ENCODE results near the gene KCNG1.

Gene KCNG1

GRCh38 chr20:51036827-51037531 lies 14.1 kb upstream of the KCNG1 start:
- in situ Hi-C loops (cut with HindIII; ENCODE audit: low sequenced_read_pairs) = no loop called here

DNA sequence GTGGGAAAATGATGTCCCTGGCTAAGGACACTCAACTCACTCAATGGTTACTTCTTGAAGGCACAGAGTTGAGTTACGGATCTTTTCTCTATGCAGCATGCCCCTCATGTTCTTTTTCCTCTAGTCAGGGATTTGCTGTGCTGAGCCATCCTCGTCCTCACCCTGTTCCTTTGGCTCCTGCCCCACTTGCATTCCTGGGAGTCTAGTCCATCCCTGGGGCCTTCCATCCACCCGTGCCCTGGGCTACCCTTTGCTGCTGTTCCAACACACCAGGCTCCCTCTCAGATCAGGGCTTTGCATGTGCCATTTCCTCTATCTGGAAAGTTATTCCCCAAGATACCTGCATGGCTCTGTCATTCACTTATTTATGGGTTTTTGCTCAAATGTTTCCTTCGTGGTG lies 13.3 kb upstream of the KCNG1 start:
- in situ Hi-C loops (cut with HindIII; ENCODE audit: low sequenced_read_pairs) = no loop called here

GRCh38 chr20:51034988-51035656 lies 12.2 kb upstream of the KCNG1 start:
- in situ Hi-C loops (cut with HindIII; ENCODE audit: low sequenced_read_pairs) = no loop called here

DNA sequence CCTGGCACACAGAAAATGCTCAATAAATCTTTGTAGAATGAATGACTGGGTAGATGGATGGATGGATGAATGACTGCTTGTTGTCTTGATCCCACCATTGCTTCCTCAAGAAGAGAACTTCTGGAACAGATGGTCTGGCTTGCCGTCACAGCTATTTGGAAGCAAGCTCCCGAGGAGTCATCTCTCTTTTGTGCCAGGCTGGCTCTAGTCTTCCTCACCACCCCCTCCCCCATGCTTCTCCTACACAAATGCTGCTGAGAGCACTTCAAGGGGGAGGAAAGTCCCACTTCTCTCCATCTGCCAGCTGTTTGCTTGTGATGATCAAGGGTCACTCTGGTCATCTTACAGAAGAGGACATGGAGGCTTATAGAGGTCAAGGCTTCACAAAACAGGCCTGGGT lies 11.6 kb upstream of the KCNG1 start:
- in situ Hi-C loops (cut with HindIII; ENCODE audit: low sequenced_read_pairs) = no loop called here

DNA sequence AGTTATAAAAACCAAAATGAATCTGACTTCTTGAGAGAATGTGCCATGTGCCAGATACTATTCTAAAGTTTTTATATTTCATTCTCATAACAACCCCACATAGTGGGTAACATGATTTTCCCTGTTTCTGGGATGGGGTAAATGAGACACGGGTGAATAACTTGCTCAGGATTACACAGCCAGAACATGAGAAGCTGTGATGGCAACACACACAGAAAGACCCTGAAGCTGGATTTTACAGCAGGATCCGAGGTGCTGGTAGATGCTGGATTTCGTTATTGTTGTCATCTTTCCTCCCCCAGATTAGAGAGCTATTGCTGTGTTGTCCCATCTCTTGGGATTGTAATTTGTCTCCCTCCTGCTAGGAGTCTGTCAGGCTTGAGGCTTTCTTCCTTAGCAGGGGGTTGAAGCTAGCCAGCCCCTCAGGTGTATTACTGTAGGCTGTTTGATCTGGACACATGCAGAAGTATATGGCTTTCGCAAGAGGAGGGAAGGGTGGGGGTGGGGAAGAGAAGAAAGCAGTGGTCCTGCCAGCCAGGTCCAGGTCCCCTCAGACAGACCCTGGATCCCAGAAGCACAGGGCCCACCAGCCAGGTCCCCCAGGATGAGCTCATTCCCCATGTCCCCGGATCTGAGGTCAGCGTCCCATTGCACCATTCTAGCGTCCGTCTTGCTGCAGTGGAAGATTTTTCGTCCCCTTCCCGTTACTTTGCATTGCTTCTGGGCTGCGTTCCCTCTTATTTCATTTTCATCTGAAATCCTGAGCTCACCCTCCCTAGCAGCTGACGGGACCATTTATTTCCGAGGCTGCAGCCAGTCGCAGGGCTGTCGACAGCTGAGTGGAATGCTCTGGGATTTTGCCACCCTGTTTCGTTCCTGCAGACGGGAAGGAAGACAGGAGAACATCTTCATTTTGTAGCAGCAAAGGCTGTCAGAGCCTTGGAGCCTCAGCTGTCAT lies 7.3 kb upstream of the KCNG1 start:
- in situ Hi-C loops (cut with HindIII; ENCODE audit: low sequenced_read_pairs) = loop anchor here (5.0 kb wide), 1 partner anchor 52 kb away; no protein-coding TSS in a partner anchor

DNA sequence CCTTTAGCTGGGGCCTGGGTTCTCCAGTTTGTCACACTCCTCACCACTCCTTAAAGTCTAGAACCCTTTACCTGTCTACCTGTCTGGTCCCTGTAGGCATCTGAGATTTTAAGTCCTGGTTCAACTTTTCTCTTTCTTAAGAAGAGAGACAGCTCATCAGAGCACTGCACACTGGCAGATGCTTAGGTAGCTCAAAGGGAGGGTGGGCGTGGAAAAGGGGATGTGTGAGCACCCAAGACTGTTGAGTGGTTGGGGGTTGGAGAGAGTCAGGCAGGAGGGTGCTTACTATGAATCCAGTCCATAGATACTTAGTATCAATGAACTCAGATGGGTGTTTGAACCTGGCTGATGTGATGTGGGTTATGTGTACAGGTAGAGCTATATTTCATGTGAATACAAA lies 6.6 kb upstream of the KCNG1 start:
- in situ Hi-C loops (cut with HindIII; ENCODE audit: low sequenced_read_pairs) = loop anchor here (5.0 kb wide), 1 partner anchor 53 kb away; no protein-coding TSS in a partner anchor

GRCh38 chr20:51028616-51029212 lies 5.8 kb upstream of the KCNG1 start:
- in situ Hi-C loops (cut with HindIII; ENCODE audit: low sequenced_read_pairs) = loop anchor here (5.0 kb wide), 1 partner anchor 54 kb away; no protein-coding TSS in a partner anchor

GRCh38 chr20:51027035-51027795 lies 4.3 kb upstream of the KCNG1 start:
- in situ Hi-C loops (cut with HindIII; ENCODE audit: low sequenced_read_pairs) = loop anchor here (5.0 kb wide), 1 partner anchor 55 kb away; no protein-coding TSS in a partner anchor

DNA sequence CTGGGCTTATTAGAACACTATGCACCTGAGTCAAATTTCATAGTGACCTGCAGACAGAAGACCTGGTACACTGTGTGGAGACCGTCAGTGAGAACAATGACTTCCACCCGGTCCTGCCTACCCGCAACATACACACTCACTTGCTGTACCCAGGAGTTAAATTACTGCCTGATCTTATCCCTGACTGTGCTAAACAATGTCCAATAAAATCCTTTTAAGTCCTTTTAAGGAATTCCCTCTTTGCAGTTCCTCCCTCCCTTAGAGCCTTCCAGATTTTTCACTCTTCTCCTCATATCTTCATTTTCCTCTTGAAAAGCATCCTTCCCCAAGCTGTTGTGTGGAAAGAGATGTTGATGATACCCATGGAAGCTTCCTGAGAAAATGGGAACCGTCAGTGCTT lies 3.4 kb upstream of the KCNG1 start:
- in situ Hi-C loops (cut with HindIII; ENCODE audit: low sequenced_read_pairs) = loop anchor here (5.0 kb wide), 1 partner anchor 56 kb away; no protein-coding TSS in a partner anchor

DNA sequence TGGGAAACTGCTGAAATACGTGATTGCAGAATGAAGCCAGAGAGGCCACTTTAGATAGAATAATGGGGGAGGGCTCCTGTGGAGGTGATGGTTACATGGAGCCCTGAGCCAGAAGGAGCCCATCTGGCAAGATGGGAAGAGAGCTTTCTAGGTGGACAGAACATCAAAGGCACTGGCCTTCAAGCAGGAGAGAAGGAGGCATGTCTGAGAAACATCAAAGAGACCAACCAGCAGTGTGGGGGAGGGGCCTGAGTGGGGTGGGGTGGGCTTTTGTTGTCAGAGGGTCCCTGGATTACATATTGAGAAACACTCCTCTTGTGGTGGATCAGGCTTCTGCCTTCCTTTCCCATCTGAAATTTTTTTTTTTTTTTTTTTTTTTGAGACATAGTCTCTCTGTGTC lies 1.9 kb upstream of the KCNG1 start:
- in situ Hi-C loops (cut with HindIII; ENCODE audit: low sequenced_read_pairs) = loop anchor here (5.0 kb wide), 3 partner anchors 58 to 223 kb away; no protein-coding TSS in a partner anchor

DNA sequence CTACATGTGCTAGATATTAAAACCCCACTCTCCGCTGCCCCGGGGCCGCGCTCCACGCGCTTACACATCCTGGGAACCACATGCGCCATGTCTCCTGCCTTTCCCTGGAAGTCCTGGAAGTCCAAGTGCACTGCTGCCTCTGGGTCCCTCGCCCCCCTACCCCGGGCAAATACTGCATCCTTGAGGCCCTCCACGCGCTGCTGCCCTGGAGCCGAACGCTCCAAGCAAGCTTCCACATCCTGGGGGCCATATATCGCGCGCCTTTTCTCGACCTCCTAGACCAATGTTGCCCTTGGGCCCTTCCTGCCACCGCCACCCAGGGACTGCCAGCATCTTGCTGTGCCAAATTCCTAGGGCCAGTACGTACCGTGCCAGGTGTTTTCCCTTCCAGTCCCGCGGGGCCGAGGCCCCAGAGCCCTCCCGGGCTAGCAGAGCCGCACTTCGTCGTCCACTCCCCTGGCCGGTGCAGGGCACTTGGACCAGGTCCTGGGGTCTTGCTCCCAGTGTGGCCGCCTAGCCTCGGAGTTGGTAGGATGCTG lies 779 bp upstream of the KCNG1 start:
- in situ Hi-C loops (cut with HindIII; ENCODE audit: low sequenced_read_pairs) = loop anchor here (5.0 kb wide), 2 partner anchors 106 to 224 kb away; no protein-coding TSS in a partner anchor

GRCh38 chr20:51022227-51022802 lies 592 bp downstream of the KCNG1 start:
- in situ Hi-C loops (cut with HindIII; ENCODE audit: low sequenced_read_pairs) = loop anchor here (5.0 kb wide), 2 partner anchors 105 to 225 kb away; no protein-coding TSS in a partner anchor

DNA sequence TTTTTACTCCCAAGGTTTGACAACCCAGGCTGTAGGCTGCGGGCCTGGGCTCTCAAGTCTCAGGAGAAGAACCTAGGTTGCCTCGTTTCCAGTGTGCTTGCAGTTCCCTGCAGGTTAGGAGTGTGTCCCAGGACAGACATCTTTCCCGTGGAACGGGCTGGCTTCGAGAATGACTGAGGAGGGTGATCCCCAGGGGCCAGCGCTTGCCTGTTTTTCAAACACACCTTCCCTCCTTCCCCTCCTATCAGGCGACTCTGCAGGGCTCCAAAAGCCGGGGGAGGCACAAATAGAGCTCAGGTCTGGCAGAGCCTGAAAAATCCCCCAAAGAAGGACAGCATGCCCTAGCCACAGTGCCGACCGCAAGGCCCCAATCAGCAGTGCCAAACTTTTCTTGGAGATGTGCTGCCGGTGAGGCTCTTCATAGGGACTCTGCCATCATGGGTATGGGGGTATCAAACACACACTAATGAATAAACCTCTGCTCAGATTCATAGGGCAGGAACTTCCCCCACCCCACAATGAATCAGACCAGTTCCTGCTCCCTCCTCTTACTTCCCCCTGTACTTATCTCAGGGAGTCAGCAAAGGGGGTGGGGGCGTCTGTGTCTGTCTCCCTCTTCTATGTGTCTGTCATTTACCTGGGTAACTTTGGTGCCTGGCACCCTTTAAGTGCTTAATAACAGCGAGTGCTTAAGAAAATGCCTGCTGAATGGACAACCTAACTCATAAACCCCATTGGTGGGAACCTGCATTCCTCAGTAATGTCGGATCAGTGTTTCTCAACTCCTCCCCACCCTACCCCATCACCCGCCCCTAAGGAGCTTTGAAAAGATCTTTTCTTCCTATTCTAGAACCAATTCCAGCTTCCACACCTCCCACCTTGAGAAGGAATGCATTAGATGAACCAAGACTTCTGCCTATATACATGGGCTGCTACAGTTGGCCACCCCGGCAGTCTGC lies 1.6 kb downstream of the KCNG1 start:
- in situ Hi-C loops (cut with HindIII; ENCODE audit: low sequenced_read_pairs) = loop anchor here (5.0 kb wide), 2 partner anchors 104 to 226 kb away; no protein-coding TSS in a partner anchor

DNA sequence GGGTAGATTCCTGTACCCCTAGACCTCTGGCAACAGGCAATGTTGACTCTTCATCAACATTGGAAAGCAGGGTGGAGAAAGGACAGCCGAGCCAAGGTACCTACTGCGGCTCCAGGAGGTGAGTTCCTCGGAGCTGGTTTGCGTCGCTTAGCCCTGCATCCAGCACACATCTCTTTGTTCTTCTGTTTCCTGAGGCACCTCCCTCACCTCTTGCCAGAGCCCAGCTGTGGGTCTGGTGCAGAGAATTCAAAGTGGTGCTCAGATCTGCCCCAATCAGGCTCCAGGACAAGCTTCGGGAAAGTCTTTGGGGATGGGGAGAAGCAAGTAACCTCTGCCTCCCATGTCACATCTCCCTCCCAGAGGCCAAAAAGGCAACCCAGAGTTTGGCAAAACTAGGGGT lies 2.2 kb downstream of the KCNG1 start:
- in situ Hi-C loops (cut with HindIII; ENCODE audit: low sequenced_read_pairs) = loop anchor here (5.0 kb wide), 2 partner anchors 103 to 227 kb away; no protein-coding TSS in a partner anchor

- in situ Hi-C loops (cut with HindIII; ENCODE audit: low sequenced_read_pairs) = loop anchor here (5.0 kb wide), 2 partner anchors 103 to 227 kb away; no protein-coding TSS in a partner anchor
These were observed 3.0 kb downstream of the KCNG1 start for GRCh38 chr20:51019656-51020592.

GRCh38 chr20:51017251-51017650 lies 5.7 kb downstream of the KCNG1 start:
- in situ Hi-C loops (cut with HindIII; ENCODE audit: low sequenced_read_pairs) = no loop called here

- in situ Hi-C loops (cut with HindIII; ENCODE audit: low sequenced_read_pairs) = no loop called here
These were observed 6.4 kb downstream of the KCNG1 start for GRCh38 chr20:51016521-51016920.
